Measurements from ENCODE around the gene TBC1D24.

Gene TBC1D24

GRCh38 chr16:2470234-2470601 lies 4.7 kb upstream of the TBC1D24 start:
- TF ChIP-seq, protein P1, sequence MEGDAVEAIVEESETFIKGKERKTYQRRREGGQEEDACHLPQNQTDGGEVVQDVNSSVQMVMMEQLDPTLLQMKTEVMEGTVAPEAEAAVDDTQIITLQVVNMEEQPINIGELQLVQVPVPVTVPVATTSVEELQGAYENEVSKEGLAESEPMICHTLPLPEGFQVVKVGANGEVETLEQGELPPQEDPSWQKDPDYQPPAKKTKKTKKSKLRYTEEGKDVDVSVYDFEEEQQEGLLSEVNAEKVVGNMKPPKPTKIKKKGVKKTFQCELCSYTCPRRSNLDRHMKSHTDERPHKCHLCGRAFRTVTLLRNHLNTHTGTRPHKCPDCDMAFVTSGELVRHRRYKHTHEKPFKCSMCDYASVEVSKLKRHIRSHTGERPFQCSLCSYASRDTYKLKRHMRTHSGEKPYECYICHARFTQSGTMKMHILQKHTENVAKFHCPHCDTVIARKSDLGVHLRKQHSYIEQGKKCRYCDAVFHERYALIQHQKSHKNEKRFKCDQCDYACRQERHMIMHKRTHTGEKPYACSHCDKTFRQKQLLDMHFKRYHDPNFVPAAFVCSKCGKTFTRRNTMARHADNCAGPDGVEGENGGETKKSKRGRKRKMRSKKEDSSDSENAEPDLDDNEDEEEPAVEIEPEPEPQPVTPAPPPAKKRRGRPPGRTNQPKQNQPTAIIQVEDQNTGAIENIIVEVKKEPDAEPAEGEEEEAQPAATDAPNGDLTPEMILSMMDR (IDR thresholded peaks at IDR 0.05; ENCODE audit: low read depth, low read length), result no peak
- DNase-seq (ENCODE audit: extremely low read depth, low read depth), result no peak

GRCh38 chr16:2470603-2471015 lies 4.3 kb upstream of the TBC1D24 start:
- no peak for DNase-seq (ENCODE audit: extremely low read depth, low read depth)
- TF ChIP-seq, protein P1 (IDR thresholded peaks at IDR 0.05; ENCODE audit: low read depth, low read length), result no peak

- TF ChIP-seq, protein P1 (IDR thresholded peaks at IDR 0.05; ENCODE audit: low read depth, low read length), result no peak
- no peak for DNase-seq (ENCODE audit: extremely low read depth, low read depth)
Measured at GRCh38 chr16:2471016-2471652, 3.8 kb upstream of the TBC1D24 start, which contains the start of gene NTN3. Gene NTN3, plus strand, starts transcription at chr16:2471297. Its CDS starts 405 bp downstream, at chr16:2471702.

- TF ChIP-seq, protein P1 (IDR thresholded peaks at IDR 0.05; ENCODE audit: low read depth, low read length), result no peak
- DNase-seq (ENCODE audit: extremely low read depth, low read depth), result no peak
Measured at GRCh38 chr16:2471653-2472487, 3.1 kb upstream of the TBC1D24 start.

DNA sequence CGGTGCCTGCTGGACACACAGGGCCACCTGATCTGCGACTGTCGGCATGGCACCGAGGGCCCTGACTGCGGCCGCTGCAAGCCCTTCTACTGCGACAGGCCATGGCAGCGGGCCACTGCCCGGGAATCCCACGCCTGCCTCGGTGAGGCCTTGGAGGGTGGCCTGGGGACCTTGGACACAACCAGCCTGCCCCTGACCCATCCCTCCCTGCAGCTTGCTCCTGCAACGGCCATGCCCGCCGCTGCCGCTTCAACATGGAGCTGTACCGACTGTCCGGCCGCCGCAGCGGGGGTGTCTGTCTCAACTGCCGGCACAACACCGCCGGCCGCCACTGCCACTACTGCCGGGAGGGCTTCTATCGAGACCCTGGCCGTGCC lies 2.5 kb upstream of the TBC1D24 start:
- DNase-seq (ENCODE audit: extremely low read depth, low read depth), result no peak
- TF ChIP-seq, protein P1 (IDR thresholded peaks at IDR 0.05; ENCODE audit: low read depth, low read length), result no peak

DNA sequence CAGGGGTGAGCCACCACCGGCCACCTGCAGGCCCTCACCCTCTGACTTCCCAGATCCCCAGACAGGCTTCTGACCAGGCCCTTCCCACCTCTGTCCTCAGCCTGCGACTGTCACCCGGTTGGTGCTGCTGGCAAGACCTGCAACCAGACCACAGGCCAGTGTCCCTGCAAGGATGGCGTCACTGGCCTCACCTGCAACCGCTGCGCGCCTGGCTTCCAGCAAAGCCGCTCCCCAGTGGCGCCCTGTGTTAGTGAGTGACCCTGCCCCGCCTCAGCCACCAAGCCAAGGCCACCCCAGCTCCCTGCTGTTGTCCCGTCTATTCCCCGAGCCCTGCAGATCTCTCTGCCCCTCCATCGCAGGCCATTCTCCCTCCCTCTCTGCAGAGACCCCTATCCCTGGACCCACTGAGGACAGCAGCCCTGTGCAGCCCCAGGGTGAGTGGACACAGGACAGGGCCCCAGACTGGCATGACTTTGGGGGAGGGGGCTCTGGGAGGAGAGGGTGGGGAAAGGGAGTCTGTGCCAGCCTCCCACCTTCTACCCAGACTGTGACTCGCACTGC lies 2.0 kb upstream of the TBC1D24 start:
- DNase-seq (ENCODE audit: extremely low read depth, low read depth), result no peak
- TF ChIP-seq, protein P1 (IDR thresholded peaks at IDR 0.05; ENCODE audit: low read depth, low read length), result no peak

- no peak for DNase-seq (ENCODE audit: extremely low read depth, low read depth)
Measured at GRCh38 chr16:2473446-2473926, 1.4 kb upstream of the TBC1D24 start.

More at GRCh38 chr16:2473446-2473926, 1.4 kb upstream of the TBC1D24 start:
- TF ChIP-seq, protein P1 (IDR thresholded peaks at IDR 0.05; ENCODE audit: low read depth, low read length), result no peak
